WTC11 (cell line): ENCODE measurements around the gene TRIM29. TPM values are rescaled to one million over a fixed set of nuclear protein-coding genes. Genes with fewer than 3 reads are reported as not detected.

Experiments
- ATAC-seq: fragments of 200-7000 bp; cut with Tn5 transposase; 2 replicates; pipeline ENCODE4 v1.10.0; 2021; ENCODE audit warnings: mild to moderate bottlenecking, moderate library complexity
- CTCF ChIA-PET: fragments of 300-600 bp; sonication (Branson Sonifier 250); formaldehyde crosslinking; loops from one replicate; lab custom pipeline; 2021; ENCODE audit warnings: antibody characterized with exemption; lab: Charles Lee
- POLR2A ChIA-PET: fragments of 350-600 bp; sonication (Branson Sonifier 250); formaldehyde crosslinking; loops from one replicate; lab custom pipeline; 2021; ENCODE audit warnings: antibody characterized with exemption; lab: Charles Lee
- DNase-seq: peaks from one replicate; pipeline ENCODE4 v3.0.0; 2021; ENCODE audit warnings: low spot score
- H3K27ac Mint-ChIP-seq: 2 replicates; pipeline ENCODE4 v1.8.0; 2021; ENCODE audit warnings: mixed read lengths
- H3K27me3 Mint-ChIP-seq: 2 replicates; pipeline ENCODE4 v1.8.0; 2021; ENCODE audit warnings: low read depth, mild to moderate bottlenecking, moderate library complexity, mixed read lengths
- H3K36me3 Mint-ChIP-seq: 2 replicates; pipeline ENCODE4 v1.8.0; 2021; ENCODE audit warnings: mixed read lengths
- H3K4me1 Mint-ChIP-seq: 2 replicates; pipeline ENCODE4 v1.8.0; 2022; ENCODE audit warnings: mixed read lengths
- H3K4me3 Mint-ChIP-seq: 2 replicates; pipeline ENCODE4 v1.8.0; 2021; ENCODE audit warnings: mild to moderate bottlenecking, moderate library complexity, mixed read lengths
- H3K9me3 Mint-ChIP-seq: 2 replicates; pipeline ENCODE4 v1.8.0; 2021; ENCODE audit warnings: mixed read lengths
- CREB1 ChIP-seq: sonication (generic); formaldehyde crosslinking; IDR thresholded peaks from 2 replicates; pipeline ENCODE4 v1.8.0; 2023; ENCODE audit warnings: mild to moderate bottlenecking, missing genetic modification reagents
- ELF4 ChIP-seq: sonication (generic); formaldehyde crosslinking; IDR thresholded peaks from 2 replicates; pipeline ENCODE4 v1.8.1; 2022; ENCODE audit warnings: low read depth, mild to moderate bottlenecking, moderate library complexity, missing genetic modification reagents
- GRHL2 ChIP-seq: fragments of 250-450 bp; sonication (Bioruptor Pico); IDR thresholded peaks from 2 replicates; pipeline ENCODE4 v1.8.0; 2022; ENCODE audit warnings: mild to moderate bottlenecking, moderate library complexity; ENCODE audit not compliant: insufficient replicate concordance, severe bottlenecking
- GTF2I ChIP-seq: fragments of 250-450 bp; sonication (Bioruptor Pico); conservative IDR thresholded peaks from 2 replicates; pipeline ENCODE4 v1.4.0; 2021; ENCODE audit warnings: mild to moderate bottlenecking
- NFE2L1 ChIP-seq: sonication (generic); formaldehyde crosslinking; IDR thresholded peaks from 2 replicates; pipeline ENCODE4 v1.8.1; 2023; ENCODE audit warnings: missing genetic modification reagents
- NFYB ChIP-seq: sonication (generic); formaldehyde crosslinking; conservative IDR thresholded peaks from 2 replicates; pipeline ENCODE4 v1.8.0; 2022; ENCODE audit warnings: low read depth, missing genetic modification reagents
- NR3C1 ChIP-seq: sonication (generic); formaldehyde crosslinking; conservative IDR thresholded peaks from 2 replicates; pipeline ENCODE4 v1.8.1; 2023; ENCODE audit warnings: low read depth, mild to moderate bottlenecking, missing genetic modification reagents
- OVOL2 ChIP-seq: fragments of 250-450 bp; sonication (Bioruptor Pico); IDR thresholded peaks from 2 replicates; pipeline ENCODE4 v1.9.0; 2021; ENCODE audit warnings: mild to moderate bottlenecking, borderline replicate concordance
- PRRX2 ChIP-seq: fragments of 250-450 bp; sonication (Bioruptor Pico); IDR thresholded peaks from 2 replicates; pipeline ENCODE4 v1.8.0; 2021; ENCODE audit warnings: mild to moderate bottlenecking
- SMAD3 ChIP-seq: sonication (generic); formaldehyde crosslinking; IDR thresholded peaks from 2 replicates; pipeline ENCODE4 v1.8.0; 2022; ENCODE audit warnings: missing genetic modification reagents, mild to moderate bottlenecking, borderline replicate concordance
- SOX15 ChIP-seq: fragments of 250-450 bp; sonication (Bioruptor Pico); IDR thresholded peaks from 2 replicates; pipeline ENCODE4 v1.9.0; 2021; ENCODE audit warnings: mild to moderate bottlenecking
- SP1 ChIP-seq: sonication (generic); formaldehyde crosslinking; conservative IDR thresholded peaks from 2 replicates; pipeline ENCODE4 v1.8.1; 2022; ENCODE audit warnings: missing genetic modification reagents
- TCF7 ChIP-seq: sonication (generic); formaldehyde crosslinking; IDR thresholded peaks from 2 replicates; pipeline ENCODE4 v1.8.0; 2022; ENCODE audit warnings: mild to moderate bottlenecking, low read depth, missing genetic modification reagents, moderate library complexity
- ZNF232 ChIP-seq: sonication (generic); formaldehyde crosslinking; IDR thresholded peaks from 2 replicates; pipeline ENCODE4 v1.8.0; 2022; ENCODE audit warnings: mild to moderate bottlenecking, missing genetic modification reagents
- ZNF263 ChIP-seq: sonication (generic); formaldehyde crosslinking; IDR thresholded peaks from 2 replicates; pipeline ENCODE4 v1.8.1; 2022; ENCODE audit warnings: low read depth, mild to moderate bottlenecking, moderate library complexity, missing genetic modification reagents
- ZNF317 ChIP-seq: sonication (generic); formaldehyde crosslinking; IDR thresholded peaks from 2 replicates; pipeline ENCODE4 v1.8.1; 2023; ENCODE audit warnings: low read depth, mild to moderate bottlenecking, moderate library complexity, missing genetic modification reagents, borderline replicate concordance
- ZNF416 ChIP-seq: fragments of 250-450 bp; sonication (Bioruptor Pico); IDR thresholded peaks from 2 replicates; pipeline ENCODE4 v1.9.0; 2021; ENCODE audit warnings: mild to moderate bottlenecking, inconsistent platforms
- total RNA-seq: library from RNA; stranded (reverse); gene quantifications from 3 replicates; pipeline ENCODE4 v1.2.3, GENCODE V29; 2021
- TF ChIP-seq, protein P1 (sequence below): fragments of 250-450 bp; sonication (Bioruptor Pico); IDR thresholded peaks from 2 replicates; pipeline ENCODE4 v2.1.2; 2022; ENCODE audit warnings: mild to moderate bottlenecking, moderate library complexity
- TF ChIP-seq, protein P2 (sequence below): fragments of 250-450 bp; sonication (Bioruptor Pico); IDR thresholded peaks from 2 replicates; pipeline ENCODE4 v1.8.0; 2021; ENCODE audit warnings: mild to moderate bottlenecking
- TF ChIP-seq, protein P3 (sequence below): sonication (generic); formaldehyde crosslinking; IDR thresholded peaks from 2 replicates; pipeline ENCODE4 v1.8.0; 2022; ENCODE audit warnings: mild to moderate bottlenecking, missing genetic modification reagents
- TF ChIP-seq, protein P4 (sequence below): sonication (generic); formaldehyde crosslinking; IDR thresholded peaks from 2 replicates; pipeline ENCODE4 v1.8.0; 2023; ENCODE audit warnings: missing genetic modification reagents, mild to moderate bottlenecking, borderline replicate concordance
- TF ChIP-seq, protein P5 (sequence below): sonication (generic); formaldehyde crosslinking; conservative IDR thresholded peaks from 2 replicates; pipeline ENCODE4 v1.8.1; 2023; ENCODE audit warnings: mild to moderate bottlenecking, low read depth, missing genetic modification reagents, moderate library complexity

The TRIM29 gene
- total RNA-seq, 1 experiment from 2014 or later, result 0.11 TPM

DNA sequence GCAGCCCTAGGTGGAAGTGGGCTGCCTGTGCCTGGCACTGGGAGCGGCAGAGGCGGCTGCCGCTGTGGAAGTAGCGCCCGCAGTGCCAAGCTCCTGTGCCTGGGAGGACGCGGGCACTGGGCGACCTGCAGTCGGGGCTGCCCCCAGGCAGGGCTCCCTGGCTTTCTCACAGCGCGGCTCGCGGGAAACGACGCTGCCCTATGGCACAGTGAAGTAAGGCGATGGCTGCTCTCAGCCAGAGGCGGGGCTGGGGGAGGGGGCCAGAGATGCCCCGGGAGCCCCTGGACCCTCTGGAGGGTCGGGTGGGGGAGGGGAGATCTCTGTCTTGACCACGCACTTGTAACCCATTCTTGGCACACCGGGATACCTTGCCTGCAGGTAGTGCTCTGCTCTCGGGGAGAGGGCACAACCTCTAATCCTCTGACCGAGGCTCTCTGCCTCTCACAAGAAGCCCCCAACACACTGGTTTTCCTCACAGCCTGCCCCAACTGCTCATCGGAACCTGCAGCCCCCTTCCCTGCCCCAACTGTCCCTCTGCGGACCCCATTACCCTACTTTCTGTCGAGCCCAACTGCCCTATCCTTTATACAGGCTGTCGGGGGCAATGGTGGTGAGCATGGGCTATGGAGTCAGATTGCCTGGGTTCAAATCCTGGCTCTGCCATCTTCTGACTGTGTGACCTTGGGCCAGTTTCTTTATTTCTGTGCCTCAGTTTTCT lies 32.2 kb upstream of the TRIM29 start:
- no peak for ATAC-seq
- ChIA-PET CTCF (interaction anchor here (1.1 to 5.9 kb wide), 16 partner anchors 10 to 137 kb away, joined by 3 to 94 read pairs (median 17); partner anchors contain the start of gene POU2F3), POLR2A (interaction anchor here (0.6 to 0.7 kb wide), 2 partner anchors 27 to 133 kb away, joined by 3 read pairs; no protein-coding TSS in a partner anchor)
- no peaks in the 10 kb centered on the region for H3K36me3 Mint-ChIP-seq
- peaks cover 89% of the 10 kb centered on the region for H3K27me3 Mint-ChIP-seq
- peaks cover 7% of the 10 kb centered on the region for H3K9me3 Mint-ChIP-seq
- H3K4me1 Mint-ChIP-seq, result peaks cover 9% of the 10 kb centered on the region; the same call in 1 of the 2 replicates
- no peak for DNase-seq
- no peak overlapping the region for H3K27ac Mint-ChIP-seq
- peak overlapping the region; percentile 57; the same call in 1 of the 2 replicates for H3K4me3 Mint-ChIP-seq
- TF ChIP-seq, protein P1, sequence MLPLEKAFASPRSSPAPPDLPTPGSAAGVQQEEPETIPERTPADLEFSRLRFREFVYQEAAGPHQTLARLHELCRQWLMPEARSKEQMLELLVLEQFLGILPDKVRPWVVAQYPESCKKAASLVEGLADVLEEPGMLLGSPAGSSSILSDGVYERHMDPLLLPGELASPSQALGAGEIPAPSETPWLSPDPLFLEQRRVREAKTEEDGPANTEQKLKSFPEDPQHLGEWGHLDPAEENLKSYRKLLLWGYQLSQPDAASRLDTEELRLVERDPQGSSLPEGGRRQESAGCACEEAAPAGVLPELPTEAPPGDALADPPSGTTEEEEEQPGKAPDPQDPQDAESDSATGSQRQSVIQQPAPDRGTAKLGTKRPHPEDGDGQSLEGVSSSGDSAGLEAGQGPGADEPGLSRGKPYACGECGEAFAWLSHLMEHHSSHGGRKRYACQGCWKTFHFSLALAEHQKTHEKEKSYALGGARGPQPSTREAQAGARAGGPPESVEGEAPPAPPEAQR, result no peak
- TF ChIP-seq GRHL2 (CRISPR knock-in tag), result no peak

DNA sequence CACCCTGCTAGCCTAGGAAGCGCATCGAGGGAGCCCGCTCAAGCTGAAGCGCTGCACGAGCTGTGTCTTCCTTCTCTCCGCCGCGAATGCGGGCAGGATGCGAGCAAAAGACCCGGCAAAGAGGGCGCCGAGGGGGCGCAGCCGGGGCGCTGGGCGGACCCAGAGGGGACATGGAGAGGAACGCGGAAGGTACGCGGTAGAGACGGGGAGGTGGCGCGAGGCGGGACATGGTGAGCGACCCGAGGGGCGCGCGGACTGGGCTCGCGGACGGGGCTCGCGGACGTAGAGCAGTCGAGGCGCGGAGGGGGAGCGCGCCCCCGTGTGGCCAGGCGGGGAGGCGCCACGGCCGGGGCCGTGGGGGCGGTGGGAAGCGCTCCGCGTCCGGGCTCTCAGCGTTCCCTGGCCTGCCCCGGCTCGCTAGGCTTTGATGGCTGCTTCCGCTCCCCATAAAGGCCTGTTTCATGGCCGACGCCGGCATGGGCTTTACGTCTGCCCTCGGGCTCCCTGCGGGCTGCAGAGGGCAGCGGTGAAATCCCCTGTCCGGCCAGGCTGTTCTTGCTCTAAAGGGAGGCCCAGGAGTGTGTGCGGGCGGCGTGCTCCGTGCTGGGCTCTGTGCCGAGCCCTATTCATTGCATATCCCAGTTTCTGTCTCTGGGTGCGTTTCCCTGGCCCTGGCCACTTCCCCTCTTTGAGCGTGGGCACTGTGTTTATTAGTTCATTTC lies 31.2 kb upstream of the TRIM29 start:
- ATAC-seq (peak; percentile 85), DNase-seq (peak; percentile 84)
- Mint-ChIP-seq H3K27me3 (peaks cover 92% of the 10 kb centered on the region), H3K4me1 (peaks cover 9% of the 10 kb centered on the region; the same call in 1 of the 2 replicates), H3K36me3 (no peaks in the 10 kb centered on the region), H3K9me3 (peaks cover 7% of the 10 kb centered on the region), H3K4me3 (peak overlapping the region; percentile 76), H3K27ac (no peak overlapping the region)
- ChIA-PET CTCF (interaction anchor here (0.6 to 5.9 kb wide), 52 partner anchors 11 to 544 kb away, joined by 3 to 94 read pairs (median 4); partner anchors contain the start of genes POU2F3 and TRIM29), POLR2A (interaction anchor here (1.0 kb wide), 1 partner anchor 67 kb away, joined by 3 read pairs; no protein-coding TSS in a partner anchor)
- TF ChIP-seq ZNF232 (CRISPR knock-in tag) (peak; percentile 80; the same call in 1 of the 2 replicates), GTF2I (no peak), NFYB (no peak), SP1 (CRISPR knock-in tag) (peak; percentile 51; the same call in 1 of the 2 replicates), SMAD3 (CRISPR knock-in tag) (peak; percentile 74; the same call in 1 of the 2 replicates), CREB1 (no peak), SOX15 (CRISPR knock-in tag) (no peak), GRHL2 (CRISPR knock-in tag) (no peak), ZNF317 (CRISPR knock-in tag) (0 out of 2 replicates have a peak, but pooled peaks have one; percentile 34), ZNF263 (CRISPR knock-in tag) (no peak), PRRX2 (CRISPR knock-in tag) (no peak), NFE2L1 (CRISPR knock-in tag) (no peak), TCF7 (CRISPR knock-in tag) (no peak), ELF4 (CRISPR knock-in tag) (no peak), ZNF416 (CRISPR knock-in tag) (0 out of 2 replicates have a peak, but pooled peaks have one; percentile 23), NR3C1 (CRISPR knock-in tag) (0 out of 2 replicates have a peak, but pooled peaks have one; percentile 39), OVOL2 (CRISPR knock-in tag) (no peak)
- TF ChIP-seq, protein P2, sequence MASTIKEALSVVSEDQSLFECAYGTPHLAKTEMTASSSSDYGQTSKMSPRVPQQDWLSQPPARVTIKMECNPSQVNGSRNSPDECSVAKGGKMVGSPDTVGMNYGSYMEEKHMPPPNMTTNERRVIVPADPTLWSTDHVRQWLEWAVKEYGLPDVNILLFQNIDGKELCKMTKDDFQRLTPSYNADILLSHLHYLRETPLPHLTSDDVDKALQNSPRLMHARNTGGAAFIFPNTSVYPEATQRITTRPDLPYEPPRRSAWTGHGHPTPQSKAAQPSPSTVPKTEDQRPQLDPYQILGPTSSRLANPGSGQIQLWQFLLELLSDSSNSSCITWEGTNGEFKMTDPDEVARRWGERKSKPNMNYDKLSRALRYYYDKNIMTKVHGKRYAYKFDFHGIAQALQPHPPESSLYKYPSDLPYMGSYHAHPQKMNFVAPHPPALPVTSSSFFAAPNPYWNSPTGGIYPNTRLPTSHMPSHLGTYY, result no peak
- TF ChIP-seq, protein P3, sequence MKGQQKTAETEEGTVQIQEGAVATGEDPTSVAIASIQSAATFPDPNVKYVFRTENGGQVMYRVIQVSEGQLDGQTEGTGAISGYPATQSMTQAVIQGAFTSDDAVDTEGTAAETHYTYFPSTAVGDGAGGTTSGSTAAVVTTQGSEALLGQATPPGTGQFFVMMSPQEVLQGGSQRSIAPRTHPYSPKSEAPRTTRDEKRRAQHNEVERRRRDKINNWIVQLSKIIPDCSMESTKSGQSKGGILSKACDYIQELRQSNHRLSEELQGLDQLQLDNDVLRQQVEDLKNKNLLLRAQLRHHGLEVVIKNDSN (CRISPR knock-in tag), result no peak
- TF ChIP-seq, protein P4, sequence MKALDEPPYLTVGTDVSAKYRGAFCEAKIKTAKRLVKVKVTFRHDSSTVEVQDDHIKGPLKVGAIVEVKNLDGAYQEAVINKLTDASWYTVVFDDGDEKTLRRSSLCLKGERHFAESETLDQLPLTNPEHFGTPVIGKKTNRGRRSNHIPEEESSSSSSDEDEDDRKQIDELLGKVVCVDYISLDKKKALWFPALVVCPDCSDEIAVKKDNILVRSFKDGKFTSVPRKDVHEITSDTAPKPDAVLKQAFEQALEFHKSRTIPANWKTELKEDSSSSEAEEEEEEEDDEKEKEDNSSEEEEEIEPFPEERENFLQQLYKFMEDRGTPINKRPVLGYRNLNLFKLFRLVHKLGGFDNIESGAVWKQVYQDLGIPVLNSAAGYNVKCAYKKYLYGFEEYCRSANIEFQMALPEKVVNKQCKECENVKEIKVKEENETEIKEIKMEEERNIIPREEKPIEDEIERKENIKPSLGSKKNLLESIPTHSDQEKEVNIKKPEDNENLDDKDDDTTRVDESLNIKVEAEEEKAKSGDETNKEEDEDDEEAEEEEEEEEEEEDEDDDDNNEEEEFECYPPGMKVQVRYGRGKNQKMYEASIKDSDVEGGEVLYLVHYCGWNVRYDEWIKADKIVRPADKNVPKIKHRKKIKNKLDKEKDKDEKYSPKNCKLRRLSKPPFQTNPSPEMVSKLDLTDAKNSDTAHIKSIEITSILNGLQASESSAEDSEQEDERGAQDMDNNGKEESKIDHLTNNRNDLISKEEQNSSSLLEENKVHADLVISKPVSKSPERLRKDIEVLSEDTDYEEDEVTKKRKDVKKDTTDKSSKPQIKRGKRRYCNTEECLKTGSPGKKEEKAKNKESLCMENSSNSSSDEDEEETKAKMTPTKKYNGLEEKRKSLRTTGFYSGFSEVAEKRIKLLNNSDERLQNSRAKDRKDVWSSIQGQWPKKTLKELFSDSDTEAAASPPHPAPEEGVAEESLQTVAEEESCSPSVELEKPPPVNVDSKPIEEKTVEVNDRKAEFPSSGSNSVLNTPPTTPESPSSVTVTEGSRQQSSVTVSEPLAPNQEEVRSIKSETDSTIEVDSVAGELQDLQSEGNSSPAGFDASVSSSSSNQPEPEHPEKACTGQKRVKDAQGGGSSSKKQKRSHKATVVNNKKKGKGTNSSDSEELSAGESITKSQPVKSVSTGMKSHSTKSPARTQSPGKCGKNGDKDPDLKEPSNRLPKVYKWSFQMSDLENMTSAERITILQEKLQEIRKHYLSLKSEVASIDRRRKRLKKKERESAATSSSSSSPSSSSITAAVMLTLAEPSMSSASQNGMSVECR (CRISPR knock-in tag), result no peak
- TF ChIP-seq, protein P5, sequence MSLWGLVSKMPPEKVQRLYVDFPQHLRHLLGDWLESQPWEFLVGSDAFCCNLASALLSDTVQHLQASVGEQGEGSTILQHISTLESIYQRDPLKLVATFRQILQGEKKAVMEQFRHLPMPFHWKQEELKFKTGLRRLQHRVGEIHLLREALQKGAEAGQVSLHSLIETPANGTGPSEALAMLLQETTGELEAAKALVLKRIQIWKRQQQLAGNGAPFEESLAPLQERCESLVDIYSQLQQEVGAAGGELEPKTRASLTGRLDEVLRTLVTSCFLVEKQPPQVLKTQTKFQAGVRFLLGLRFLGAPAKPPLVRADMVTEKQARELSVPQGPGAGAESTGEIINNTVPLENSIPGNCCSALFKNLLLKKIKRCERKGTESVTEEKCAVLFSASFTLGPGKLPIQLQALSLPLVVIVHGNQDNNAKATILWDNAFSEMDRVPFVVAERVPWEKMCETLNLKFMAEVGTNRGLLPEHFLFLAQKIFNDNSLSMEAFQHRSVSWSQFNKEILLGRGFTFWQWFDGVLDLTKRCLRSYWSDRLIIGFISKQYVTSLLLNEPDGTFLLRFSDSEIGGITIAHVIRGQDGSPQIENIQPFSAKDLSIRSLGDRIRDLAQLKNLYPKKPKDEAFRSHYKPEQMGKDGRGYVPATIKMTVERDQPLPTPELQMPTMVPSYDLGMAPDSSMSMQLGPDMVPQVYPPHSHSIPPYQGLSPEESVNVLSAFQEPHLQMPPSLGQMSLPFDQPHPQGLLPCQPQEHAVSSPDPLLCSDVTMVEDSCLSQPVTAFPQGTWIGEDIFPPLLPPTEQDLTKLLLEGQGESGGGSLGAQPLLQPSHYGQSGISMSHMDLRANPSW (CRISPR knock-in tag), result no peak
